HG03139 (cell line): Measurements from ENCODE around the gene ARHGAP1.

Experiments used
- ATAC-seq: cut with Tn5 transposase; IDR thresholded peaks from one replicate; pipeline ENCODE4 v1.9.1; 2021; ENCODE audit not compliant: unreplicated experiment

The ARHGAP1 gene

DNA sequence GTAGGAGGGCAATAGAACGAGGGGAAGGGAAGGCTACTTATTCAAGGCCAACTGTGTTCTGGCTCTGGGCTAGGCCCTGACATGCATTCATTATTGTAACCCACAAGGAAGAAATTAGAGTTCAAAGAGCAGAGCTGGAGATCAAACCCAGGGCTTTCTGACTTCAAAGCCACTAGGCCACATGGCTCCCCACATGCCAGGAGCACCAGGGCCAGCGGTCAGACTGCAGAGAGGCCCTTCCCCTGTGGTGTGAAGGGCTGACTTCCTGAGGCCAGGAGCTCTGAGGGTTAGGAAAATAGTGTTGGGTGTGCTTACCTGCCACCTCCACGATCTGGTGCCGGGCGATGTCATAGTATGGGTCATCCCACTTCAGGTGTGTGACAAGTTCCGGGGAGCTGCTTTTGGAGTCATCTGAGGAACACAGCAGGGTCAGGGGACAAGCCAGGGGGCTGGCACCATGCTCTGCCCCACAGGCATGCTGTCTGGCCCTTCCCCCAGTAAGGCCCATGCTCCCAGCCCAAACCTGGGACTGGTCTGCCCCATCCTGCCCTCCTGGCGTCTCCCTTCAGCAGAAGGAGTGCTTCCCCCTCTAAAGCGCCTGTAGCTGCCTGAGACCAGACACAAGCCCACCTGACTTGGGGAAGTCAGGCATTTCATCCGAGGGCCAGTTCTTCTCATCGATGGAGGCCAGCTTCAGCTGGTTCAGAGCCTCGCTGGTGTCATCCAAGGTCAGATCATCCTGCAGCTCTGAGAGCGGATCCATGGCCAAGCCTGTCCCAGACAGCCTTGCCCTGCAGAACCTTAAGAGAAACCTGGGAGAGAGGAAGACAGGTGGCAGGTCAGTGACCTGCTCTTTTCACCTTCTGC, 4.8 kb downstream of the ARHGAP1 start:
- ATAC-seq: no peak

DNA sequence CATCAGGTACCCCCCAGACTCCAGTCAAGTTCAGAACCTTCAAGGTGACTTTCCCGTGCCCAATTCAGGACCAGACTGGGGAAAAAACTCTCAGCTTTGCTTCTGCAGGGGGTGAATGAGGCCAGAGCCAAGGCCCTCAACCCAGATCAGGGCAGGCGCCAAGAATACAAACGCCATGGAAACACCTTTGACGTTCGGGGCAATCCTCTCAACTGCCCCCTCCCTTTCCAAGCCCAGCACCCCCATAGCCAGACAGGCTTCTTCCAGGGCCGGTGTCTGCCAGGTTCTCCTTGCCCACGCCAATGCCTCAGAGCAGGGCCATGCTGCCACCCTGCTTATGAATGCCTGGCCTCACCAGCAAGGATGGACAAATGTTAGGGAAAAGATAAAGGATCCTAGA, 5.8 kb downstream of the ARHGAP1 start:
- ATAC-seq: no peak

DNA sequence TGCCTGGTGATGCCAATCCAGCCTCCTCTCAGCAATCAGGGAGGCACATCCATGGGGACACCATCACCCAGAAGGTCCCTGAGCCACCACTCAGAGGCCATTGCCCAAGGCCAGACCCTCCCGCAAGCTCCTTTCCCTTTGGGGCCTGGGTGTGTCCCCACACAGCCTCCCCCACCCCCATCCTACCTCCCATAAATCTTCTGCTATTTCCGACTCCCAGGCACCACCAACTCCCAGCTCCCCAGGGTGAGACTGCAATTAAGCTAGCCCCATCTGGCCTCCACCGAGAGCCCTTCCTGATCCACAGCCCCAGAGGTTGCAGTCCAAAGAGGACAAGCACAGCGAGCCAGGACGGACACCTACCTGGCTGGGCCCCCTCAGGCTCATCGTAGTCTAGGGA, 6.3 kb downstream of the ARHGAP1 start:
- ATAC-seq: no peak

DNA sequence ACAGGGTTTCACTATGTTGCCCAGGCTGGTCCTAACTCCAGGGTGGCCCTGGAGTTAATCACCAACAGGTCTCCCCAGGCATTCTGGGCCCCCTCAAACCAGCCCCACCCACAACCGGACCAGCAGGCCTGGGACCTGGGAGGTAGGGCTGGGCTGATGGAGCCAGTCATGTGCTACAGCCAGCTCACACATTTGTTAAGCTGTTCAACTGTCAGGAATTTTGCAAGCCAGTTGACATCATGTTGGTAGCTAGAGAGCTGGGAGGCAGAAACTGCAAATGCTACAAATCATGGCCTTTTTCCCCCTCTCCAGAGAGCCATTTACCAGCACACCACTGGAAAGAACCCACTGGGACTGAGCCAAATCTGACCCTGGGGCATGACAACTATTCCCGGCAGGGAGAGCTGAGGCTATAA, 6.8 kb downstream of the ARHGAP1 start:
- ATAC-seq: no peak

DNA sequence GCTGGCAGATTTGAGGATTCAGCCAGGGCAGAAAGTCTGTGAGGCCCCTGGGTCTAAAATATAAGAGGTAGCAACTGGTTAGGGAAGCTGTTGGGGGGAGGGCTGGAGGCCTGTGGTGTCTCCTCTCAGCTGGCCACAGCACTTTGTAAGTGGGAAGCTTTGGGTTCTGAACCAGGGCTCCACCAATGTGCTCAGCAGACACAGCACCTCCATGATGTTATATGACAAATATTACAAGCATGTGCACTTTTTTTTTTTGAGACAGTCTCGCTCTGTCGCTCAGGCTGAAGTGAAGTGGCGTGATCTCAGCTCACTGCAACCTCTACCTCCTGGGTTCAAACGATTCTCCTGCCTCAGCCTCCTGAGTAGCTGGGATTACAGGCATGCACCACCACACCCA, 8.0 kb downstream of the ARHGAP1 start:
- no peak for ATAC-seq

DNA sequence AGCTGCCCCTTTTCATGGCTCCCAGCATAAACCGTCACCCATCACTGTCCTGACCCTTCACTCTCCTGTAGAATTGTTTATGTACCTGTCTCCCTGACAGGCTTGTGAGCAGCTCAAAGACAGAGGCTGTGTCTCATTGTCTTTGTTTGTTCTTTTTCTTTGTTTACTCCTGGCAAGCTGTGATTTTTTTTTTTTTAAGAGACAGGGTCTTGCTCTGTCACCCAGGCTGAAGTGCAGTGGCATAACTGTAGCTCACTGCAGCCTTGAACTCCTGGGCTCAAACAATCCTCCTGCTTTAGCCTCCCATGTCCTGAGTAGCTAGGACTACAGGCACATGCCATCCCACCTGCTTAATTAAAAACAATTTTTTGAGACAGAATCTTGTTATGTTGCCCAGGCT, 9.7 kb downstream of the ARHGAP1 start:
- ATAC-seq: no peak

DNA sequence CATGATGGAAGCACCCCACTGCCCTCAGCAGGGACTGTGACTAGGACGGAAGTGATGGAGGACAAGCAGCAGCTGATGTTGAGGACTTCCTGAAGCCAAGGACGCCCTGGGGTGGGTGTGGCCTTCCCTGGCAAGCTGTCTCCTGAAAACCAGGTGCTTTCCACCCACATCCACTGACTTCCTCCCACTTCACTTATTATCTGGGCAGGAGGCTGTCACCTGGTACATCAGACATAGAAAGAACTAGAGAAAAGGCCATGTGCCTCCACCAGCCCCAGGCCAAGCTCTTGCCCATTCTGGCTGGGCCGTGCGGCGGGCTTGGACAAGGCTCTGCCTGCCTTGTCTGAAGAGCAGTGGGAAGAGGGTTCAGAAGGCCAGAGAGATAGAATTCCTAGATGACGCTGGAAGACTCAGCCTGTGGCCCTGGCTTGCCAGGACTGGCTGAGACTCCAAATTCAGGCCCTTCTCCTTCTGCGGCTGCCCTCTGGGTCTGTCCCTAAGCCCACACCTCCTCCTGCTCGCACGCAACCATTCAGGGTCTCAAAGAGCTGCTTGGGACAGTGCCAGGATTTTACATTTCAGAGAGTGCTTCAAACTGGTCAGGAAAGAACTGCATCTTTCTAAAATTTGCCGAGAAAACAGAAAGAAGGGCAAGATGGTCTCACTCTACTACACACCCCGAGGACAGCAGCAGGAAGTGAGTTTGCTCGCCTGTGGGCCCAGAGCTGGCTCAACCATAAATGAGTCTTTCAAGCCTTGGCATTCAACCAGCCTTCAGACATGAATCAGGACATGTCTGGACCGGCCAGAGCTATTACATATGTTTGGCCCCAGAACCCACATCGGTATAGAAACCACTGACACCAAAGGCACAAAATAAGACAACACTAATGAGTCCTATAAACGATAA, 13.3 kb downstream of the ARHGAP1 start:
- no peak for ATAC-seq

DNA sequence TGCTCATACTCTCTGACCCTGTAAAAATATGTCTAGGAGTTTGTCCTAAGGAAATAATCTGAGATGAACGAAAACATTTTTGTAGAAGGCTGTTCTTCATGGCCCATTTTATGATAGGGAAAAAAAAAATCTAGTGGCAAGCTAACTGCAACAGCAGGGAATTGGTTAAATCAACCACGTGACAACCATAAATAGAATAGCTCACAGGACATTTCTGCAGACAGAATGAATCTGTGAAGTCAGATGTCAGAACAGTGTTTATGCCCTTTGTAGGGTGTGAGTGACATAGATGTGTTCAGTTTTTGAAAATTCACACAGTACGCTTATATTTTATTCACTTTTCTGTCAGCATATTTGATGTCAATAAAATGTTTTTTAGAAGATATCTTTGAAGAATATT, 16.1 kb downstream of the ARHGAP1 start:
- no peak for ATAC-seq

DNA sequence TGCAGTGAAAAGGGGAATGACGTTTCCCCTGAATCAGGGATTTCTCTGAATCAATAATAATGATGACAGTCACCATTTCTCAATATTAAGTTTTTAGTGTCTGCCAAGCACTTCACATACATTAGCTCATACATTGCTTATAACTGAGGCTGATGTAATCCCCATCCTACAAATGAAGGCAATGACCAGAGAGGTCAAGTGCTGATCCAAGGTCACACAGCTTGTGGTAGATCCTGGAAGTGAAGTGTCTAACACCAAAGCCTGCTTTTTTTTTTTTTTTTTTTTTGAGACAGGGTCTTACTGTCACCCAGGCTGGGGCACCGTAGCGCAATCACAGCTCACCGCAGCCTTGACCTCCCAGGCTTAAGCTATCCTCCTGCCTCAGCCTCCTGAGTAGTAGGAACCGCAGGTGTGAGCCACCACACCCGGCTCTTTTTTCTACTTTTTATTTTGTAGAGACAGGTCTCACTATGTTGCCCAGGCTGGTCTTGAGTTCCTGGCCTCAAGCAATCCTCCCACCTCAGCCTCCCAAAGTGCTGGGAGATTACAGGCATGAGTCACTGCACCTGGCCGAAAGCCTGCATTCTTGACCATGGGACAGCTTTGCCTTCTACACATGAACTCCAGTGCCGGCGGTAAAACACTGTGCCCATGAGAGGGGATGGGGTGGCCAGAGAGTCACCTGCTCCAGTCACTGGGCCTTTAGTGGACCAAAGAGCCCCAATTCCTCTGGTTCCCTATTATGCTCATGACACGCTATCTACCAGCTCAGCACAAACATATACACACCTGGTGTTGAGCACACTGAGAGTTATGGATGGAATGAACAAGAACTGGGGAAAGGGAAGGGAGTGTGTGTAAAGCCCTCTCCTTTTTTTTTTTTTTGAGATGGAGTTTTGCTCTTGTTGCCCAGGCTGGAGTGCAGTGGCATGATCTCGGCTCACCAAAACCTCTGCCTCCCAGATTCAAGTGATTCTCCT, 17.4 kb downstream of the ARHGAP1 start:
- ATAC-seq: no peak

DNA sequence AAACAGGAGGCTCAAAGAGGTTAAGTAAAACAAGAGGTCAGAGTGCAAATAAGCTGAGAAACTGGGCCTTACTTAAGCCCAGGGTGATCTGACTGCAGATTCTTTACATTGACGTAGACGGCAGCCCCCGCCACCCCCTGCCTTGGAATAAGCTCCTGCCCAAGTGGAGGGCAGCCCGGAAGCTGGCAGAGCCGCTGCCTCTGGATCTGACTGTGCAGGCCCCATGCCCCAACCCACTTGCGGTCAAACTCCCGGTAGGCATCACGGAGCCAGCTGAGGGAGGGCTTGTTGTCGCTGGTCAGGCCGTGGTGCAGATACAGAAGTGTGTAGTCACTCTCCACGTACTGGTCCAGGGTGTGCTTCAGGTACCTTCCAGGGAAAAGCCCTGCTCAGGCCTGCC, 18.6 kb downstream of the ARHGAP1 start:
- no peak for ATAC-seq

DNA sequence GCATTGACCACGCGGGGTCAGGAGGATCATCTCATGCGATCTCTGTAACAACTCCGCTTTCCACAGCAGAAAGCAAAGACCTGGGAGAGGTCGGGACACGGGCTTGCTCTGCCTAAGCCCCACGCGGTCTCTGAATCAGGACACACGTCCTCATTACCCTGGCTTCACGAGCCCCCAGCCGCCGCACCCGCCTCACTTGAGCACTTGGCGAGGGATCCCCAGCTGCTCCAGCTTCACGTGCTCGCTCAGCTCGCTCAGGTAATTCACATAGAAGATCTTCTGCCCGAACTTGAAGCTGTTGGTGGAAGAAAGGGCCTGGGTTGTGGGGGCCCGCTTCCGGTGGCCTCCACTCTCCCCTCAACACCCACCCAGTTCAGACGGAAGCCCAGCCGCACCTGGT, 19.6 kb downstream of the ARHGAP1 start:
- no peak for ATAC-seq

DNA sequence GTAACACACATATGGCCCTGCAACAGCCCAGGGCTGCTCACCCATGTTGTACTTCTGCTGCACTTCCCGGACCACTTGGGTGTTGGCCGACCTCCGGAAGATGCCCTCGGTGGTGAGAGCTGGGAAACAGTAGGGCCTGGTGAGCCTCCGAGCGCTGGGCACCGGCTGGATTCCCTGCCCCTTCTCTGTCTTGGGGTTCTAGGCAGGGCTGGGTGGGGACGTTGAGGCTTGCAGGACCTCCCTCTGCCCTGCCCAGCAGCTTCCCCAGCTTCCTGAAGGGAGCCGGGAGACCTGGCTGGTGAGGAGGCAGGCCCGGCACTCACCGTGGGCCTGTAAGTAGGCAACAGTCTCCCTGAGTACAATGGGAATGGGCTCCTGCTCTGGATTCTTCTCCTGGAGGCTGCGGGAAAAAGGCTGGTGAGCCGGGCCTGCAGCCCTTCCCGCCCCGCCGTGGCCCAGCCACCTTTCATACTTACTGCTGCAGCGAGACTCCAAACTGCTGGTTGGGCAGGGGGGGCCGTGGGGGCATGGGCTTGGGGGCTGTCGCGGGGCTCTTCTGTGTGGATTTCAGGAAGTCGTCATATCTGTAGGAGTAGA, 20.2 kb downstream of the ARHGAP1 start:
- no peak for ATAC-seq

DNA sequence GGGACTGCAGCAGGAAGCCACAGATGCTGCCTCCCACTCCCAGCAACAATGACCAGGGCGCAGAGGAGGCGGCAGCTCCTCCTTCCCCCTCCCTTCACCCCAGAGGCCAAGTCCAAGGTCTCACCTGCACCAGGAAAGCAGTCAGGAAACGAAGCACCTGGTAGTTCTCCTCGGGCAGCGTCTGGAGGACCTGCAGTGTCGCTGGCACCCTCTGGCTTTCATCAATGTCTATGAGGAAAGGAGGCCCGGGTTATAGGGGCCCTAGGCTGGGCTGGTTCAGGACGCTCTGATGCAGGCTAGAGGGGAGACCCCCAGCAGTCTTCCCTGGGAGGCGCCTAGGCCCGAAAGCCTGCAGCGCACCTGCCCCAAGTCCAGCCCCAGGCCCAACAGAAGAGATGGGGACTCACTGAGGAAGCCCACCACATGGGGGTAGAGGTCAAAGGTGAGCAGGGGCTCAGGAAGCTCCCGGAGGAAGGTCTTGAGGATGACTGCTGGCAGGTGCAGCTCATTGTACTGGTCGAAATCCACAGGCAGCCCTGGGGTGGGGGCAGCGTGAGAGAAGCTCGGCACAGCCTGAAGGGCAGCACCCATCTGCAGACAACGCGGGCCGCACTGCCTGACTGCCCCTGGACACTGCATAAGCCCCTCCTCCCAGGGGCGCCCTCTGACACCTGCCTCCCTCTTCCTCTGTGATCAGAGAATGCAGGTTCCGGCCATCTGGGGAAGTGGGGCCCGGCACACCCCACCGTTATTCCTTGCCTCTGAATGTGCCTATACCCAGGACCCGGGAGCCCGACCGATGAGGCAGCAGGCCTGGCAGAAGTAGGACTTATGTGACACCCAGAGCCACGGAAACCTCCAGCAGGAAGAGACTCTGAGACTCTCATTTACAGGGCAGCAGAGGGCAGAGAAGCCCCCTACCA, 20.9 kb downstream of the ARHGAP1 start:
- no peak for ATAC-seq

DNA sequence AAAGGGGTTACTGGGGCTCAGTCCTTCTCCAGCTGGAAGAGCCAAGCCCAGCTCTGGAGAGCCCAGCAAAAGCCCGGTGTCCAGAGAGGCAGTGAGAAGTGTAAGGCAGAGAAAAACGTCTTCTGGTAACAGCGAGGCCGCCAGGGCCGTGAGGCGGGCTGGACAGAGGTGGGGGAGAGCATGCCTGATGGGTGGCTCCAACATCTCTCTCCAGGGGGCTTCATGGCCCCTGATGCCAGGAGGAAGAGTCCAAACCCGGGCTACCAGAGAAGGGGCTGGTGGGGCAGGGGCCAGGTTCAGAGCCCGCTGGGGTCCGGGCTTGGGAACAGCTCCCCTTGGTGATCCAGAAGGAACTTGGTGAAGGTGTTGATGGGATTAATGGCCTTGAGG, 21.7 kb downstream of the ARHGAP1 start:
- no peak for ATAC-seq

DNA sequence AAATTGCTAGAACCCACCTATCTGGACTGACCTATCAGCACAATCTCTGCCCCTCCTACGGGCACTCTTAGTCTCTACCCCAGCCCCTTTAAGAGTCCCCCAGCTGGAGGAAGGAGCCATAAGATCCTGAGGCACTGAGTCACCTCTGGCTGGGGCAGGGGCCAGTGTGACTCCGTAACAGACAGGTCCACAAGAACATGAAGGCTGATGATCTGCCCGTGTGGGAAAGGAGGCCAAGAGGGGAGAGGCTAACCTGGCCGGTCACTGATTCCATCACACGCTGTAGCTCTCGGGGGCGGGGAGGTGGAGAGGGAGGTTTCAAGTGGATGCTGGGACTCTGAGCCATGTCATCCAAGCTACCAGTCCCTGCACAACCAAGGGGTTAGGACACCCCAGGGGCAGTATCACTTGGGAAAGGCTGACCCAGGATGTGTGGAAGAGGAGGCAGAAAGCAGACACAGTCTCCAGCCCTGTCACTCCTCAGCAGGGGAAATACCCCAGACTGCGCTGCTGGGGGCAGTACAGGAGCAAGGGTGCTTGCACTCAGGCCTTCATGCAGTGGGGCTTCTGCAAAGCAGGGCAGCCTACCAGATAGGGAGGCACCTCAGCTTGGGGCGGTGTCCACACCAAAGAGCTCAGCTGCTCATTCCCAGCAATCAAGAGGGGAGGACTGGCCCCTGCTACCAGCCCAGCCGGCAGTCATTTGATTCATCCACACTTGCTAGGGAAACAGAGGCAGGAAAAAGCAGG, 22.3 kb downstream of the ARHGAP1 start:
- ATAC-seq: no peak

DNA sequence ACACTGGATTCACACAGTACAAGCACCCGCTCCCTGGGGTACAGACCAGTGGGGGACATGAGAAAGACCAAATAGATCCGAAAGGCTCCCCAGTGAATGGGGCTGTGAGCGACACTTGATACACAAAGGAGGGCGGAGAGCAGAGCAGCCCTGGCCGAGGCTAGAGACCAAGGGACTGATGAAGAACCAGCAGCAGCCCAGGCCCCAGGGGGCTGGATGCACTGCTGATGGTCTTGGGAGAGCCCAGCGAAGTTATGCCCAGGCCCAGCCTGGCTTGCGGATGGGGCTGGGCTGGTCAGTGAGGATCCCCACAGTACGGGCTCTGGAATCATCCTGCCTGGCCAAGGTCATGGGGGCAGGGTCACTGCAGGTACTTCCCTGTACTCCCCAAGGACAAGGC, 23.2 kb downstream of the ARHGAP1 start:
- no peak for ATAC-seq

DNA sequence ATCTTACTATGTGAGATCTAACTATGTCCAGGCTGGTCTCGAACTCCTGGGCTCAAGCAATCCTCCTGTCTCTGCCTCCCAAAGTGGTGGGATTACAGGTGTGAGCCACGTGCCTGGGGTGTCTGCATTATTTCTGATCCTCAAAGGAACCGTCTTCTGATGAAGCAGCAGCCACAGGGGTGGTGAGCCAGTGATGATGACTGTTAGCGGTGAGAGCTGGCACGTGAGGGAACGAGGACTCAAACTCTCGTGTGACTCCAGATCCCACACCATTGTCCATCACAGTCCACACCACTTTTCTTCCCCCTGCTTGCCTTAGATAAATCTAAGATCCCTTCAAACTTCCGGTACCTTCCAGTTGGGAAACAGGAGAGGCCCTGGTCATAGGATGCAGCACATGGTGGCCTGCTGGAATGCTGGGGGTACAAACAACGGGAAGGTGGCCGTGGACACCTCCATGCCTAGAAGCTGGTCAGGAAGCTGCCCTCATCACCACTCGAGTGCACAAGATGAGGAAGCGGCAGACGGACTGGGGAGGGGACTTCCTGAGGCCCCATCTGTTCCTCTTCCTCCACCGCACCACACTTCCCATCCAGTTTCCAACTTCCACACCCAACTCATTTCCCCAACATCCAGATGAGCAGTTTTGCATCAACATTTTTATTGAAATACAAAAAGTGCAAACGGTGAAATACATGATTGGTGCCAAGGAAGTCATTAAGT, 23.8 kb downstream of the ARHGAP1 start:
- no peak for ATAC-seq

DNA sequence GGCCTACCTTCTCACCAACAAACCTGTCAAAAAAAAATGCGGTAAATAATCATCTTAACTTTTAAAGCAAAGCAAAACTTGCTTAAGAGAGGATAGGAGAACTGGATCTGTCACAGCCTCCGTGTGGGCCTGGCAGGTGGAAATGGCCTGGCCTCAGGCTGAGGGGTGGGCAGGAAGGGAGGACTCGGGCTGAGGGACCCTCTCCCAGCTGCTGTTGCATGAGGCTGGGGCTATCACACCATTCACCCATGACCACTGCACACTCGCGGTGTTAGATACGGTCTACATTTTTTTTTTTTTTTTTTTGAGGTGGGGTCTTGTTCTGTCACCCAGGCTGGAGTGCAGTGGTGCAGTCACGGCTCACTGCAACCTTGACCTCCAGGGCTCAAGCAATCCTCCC, 24.5 kb downstream of the ARHGAP1 start:
- no peak for ATAC-seq
